ENCODE results near the gene GNAI3.
A peak's percentile ranks its signal among the peaks of the same experiment; 100 is the strongest.

The GNAI3 gene

GRCh38 chr1:109546311-109547109, 1.9 kb upstream of the GNAI3 start:
- DNase-seq, result peak; percentile 89

GRCh38 chr1:109547463-109548320, 723 bp upstream of the GNAI3 start:
- no peak for DNase-seq

- no peak for DNase-seq
Measured at GRCh38 chr1:109556563-109556962, 8.1 kb downstream of the GNAI3 start.

- DNase-seq, result no peak
Measured at GRCh38 chr1:109557520-109557919, 9.1 kb downstream of the GNAI3 start.

- DNase-seq, result no peak
Measured at GRCh38 chr1:109559995-109560394, 11.6 kb downstream of the GNAI3 start.

- DNase-seq, result no peak
Measured at GRCh38 chr1:109564194-109564878, 15.9 kb downstream of the GNAI3 start.

GRCh38 chr1:109565241-109565640, 16.8 kb downstream of the GNAI3 start:
- DNase-seq, result no peak

- no peak for DNase-seq
Measured at GRCh38 chr1:109566982-109567381, 18.6 kb downstream of the GNAI3 start.

- peak; percentile 41 for DNase-seq
Measured at GRCh38 chr1:109567877-109568672, 19.7 kb downstream of the GNAI3 start.

GRCh38 chr1:109569323-109569722, 20.9 kb downstream of the GNAI3 start:
- DNase-seq, result no peak

GRCh38 chr1:109570414-109570813, 22.0 kb downstream of the GNAI3 start:
- DNase-seq, result no peak

GRCh38 chr1:109573785-109574184, 25.4 kb downstream of the GNAI3 start:
- DNase-seq, result no peak

- DNase-seq, result no peak
Measured at GRCh38 chr1:109578947-109579443, 30.6 kb downstream of the GNAI3 start.

- DNase-seq, result no peak
Measured at GRCh38 chr1:109579491-109579890, 31.1 kb downstream of the GNAI3 start.

- no peak for DNase-seq
Measured at GRCh38 chr1:109582021-109582420, 33.6 kb downstream of the GNAI3 start.

- DNase-seq, result no peak
Measured at GRCh38 chr1:109584766-109585165, 36.4 kb downstream of the GNAI3 start.

- no peak for DNase-seq
Measured at GRCh38 chr1:109586055-109586454, 37.6 kb downstream of the GNAI3 start.

GRCh38 chr1:109589177-109589576, 40.8 kb downstream of the GNAI3 start:
- no peak for DNase-seq

GRCh38 chr1:109589679-109590078, 41.3 kb downstream of the GNAI3 start:
- no peak for DNase-seq

GRCh38 chr1:109592916-109593315, 44.5 kb downstream of the GNAI3 start:
- no peak for DNase-seq

GRCh38 chr1:109595531-109595930, 47.1 kb downstream of the GNAI3 start:
- no peak for DNase-seq

GRCh38 chr1:109598156-109598555, 49.7 kb downstream of the GNAI3 start:
- DNase-seq, result no peak

All from NCI-H2171 (cell line).